ENCODE data around the gene SMARCA1.

Gene SMARCA1

GRCh38 chrX:129545408-129545807 is 22.1 kb upstream of the SMARCA1 start:
- ChIA-PET CTCF (interaction anchor here (1.6 kb wide), 1 partner anchor 8 kb away, joined by 4 read pairs; no protein-coding TSS in a partner anchor), POLR2A (no interaction called here)
- TF ChIP-seq CTCF (IDR thresholded peaks at IDR 0.05; ENCODE audit: control extremely low read depth, extremely low read depth, low read depth, missing control alignments) = no peak
- no peak for DNase-seq (ENCODE audit: extremely low spot score)

- DNase-seq (ENCODE audit: extremely low spot score) = no peak
- no peak for TF ChIP-seq CTCF (IDR thresholded peaks at IDR 0.05; ENCODE audit: control extremely low read depth, extremely low read depth, low read depth, missing control alignments)
- CTCF ChIA-PET = interaction anchor here (1.6 kb wide), 1 partner anchor 9 kb away, joined by 4 read pairs; no protein-coding TSS in a partner anchor
- POLR2A ChIA-PET = no interaction called here
Observed at GRCh38 chrX:129544780-129545179, 21.5 kb upstream of the SMARCA1 start.

GRCh38 chrX:129540722-129541184 is 17.5 kb upstream of the SMARCA1 start:
- TF ChIP-seq CTCF (IDR thresholded peaks at IDR 0.05; ENCODE audit: control extremely low read depth, extremely low read depth, low read depth, missing control alignments) = no peak
- ChIA-PET CTCF (interaction anchor here (0.7 to 1.6 kb wide), 3 partner anchors 21 to 32 kb away, joined by 3 to 4 read pairs (median 3); no protein-coding TSS in a partner anchor), POLR2A (no interaction called here)
- peak; percentile 18 for DNase-seq (ENCODE audit: extremely low spot score)

GRCh38 chrX:129540068-129540653 is 16.9 kb upstream of the SMARCA1 start, which contains the start of gene OCRL:
Gene OCRL (plus strand): TSS chrX:129540259. CDS start chrX:129540440, 181 bp downstream.
- ChIA-PET POLR2A (no interaction called here), CTCF (interaction anchor here (0.7 to 1.6 kb wide), 2 partner anchors 22 to 32 kb away, joined by 3 to 4 read pairs; no protein-coding TSS in a partner anchor)
- DNase-seq (ENCODE audit: extremely low spot score) = peak; percentile 71
- TF ChIP-seq CTCF (IDR thresholded peaks at IDR 0.05; ENCODE audit: control extremely low read depth, extremely low read depth, low read depth, missing control alignments) = peak; percentile 65

GRCh38 chrX:129534816-129535578 is 11.7 kb upstream of the SMARCA1 start:
- CTCF ChIA-PET = interaction anchor here (0.9 kb wide), 1 partner anchor 103 kb away, joined by 3 read pairs; no protein-coding TSS in a partner anchor
- POLR2A ChIA-PET = no interaction called here

More at GRCh38 chrX:129534816-129535578, 11.7 kb upstream of the SMARCA1 start:
- DNase-seq (ENCODE audit: extremely low spot score) = no peak
- no peak for TF ChIP-seq CTCF (IDR thresholded peaks at IDR 0.05; ENCODE audit: control extremely low read depth, extremely low read depth, low read depth, missing control alignments)

Data from GM10248 (cell line).